ENCODE results near the gene VAMP2. TPM values are rescaled to one million over a fixed set of nuclear protein-coding genes. Genes with fewer than 3 reads are reported as not detected.

Gene VAMP2
- total RNA-seq, 2 experiments from 2014 or later, result 71.1 to 79.1 TPM

- no peak overlapping the region for H3K4me3 Mint-ChIP-seq
- no peaks in the 10 kb centered on the region for H3K27me3 Mint-ChIP-seq
- H3K36me3 Mint-ChIP-seq (ENCODE audit: low read depth), result peaks cover 37% of the 10 kb centered on the region
- peaks cover 53% of the 10 kb centered on the region for H3K4me1 Mint-ChIP-seq
- CTCF ChIA-PET, result interaction anchor here (1.5 to 3.3 kb wide), 5 partner anchors 14 to 40 kb away, joined by 5 to 13 read pairs (median 8); partner anchors contain the start of gene BORCS6
- peak overlapping the region; percentile 93 for H3K27ac Mint-ChIP-seq
- POLR2A ChIA-PET, result no interaction called here
- H3K9me3 Mint-ChIP-seq, result no peaks in the 10 kb centered on the region
- no peak for DNase-seq
Observed at GRCh38 chr17:8159459-8160223, 3.1 kb downstream of the VAMP2 start.

- Mint-ChIP-seq H3K27ac (peak overlapping the region; percentile 11), H3K4me3 (no peak overlapping the region), H3K27me3 (no peaks in the 10 kb centered on the region), H3K36me3 (ENCODE audit: low read depth) (peaks cover 37% of the 10 kb centered on the region), H3K4me1 (peaks cover 47% of the 10 kb centered on the region), H3K9me3 (no peaks in the 10 kb centered on the region)
- DNase-seq, result no peak
- CTCF ChIA-PET, result interaction anchor here (1.0 to 6.3 kb wide), 9 partner anchors 11 to 40 kb away, joined by 3 to 68 read pairs (median 6); partner anchors contain the start of genes BORCS6 and HES7
- POLR2A ChIA-PET, result interaction anchor here (1.2 kb wide), 1 partner anchor 14 kb away, joined by 4 read pairs; no protein-coding TSS in a partner anchor
Observed at GRCh38 chr17:8159032-8159400, 3.7 kb downstream of the VAMP2 start.

GRCh38 chr17:8158267-8159031, 4.3 kb downstream of the VAMP2 start:
- Mint-ChIP-seq H3K27ac (no peak overlapping the region), H3K27me3 (no peaks in the 10 kb centered on the region), H3K36me3 (ENCODE audit: low read depth) (peaks cover 37% of the 10 kb centered on the region), H3K4me1 (peaks cover 44% of the 10 kb centered on the region), H3K4me3 (peak overlapping the region; percentile 31), H3K9me3 (no peaks in the 10 kb centered on the region)
- POLR2A ChIA-PET, result interaction anchor here (1.2 kb wide), 1 partner anchor 15 kb away, joined by 4 read pairs; no protein-coding TSS in a partner anchor
- DNase-seq, result peak; percentile 92
- CTCF ChIA-PET, result interaction anchor here (0.6 to 6.3 kb wide), 14 partner anchors 9 to 63 kb away, joined by 3 to 68 read pairs (median 5); partner anchors contain the start of genes BORCS6 and HES7

GRCh38 chr17:8156246-8156992, 6.3 kb downstream of the VAMP2 start:
- Mint-ChIP-seq H3K9me3 (no peaks in the 10 kb centered on the region), H3K36me3 (ENCODE audit: low read depth) (peaks cover 31% of the 10 kb centered on the region), H3K4me3 (no peak overlapping the region), H3K27me3 (no peaks in the 10 kb centered on the region), H3K4me1 (peaks cover 51% of the 10 kb centered on the region), H3K27ac (no peak overlapping the region)
- DNase-seq, result peak; percentile 100
- POLR2A ChIA-PET, result interaction anchor here (0.9 to 1.9 kb wide), 6 partner anchors 17 to 224 kb away, joined by 3 to 16 read pairs (median 4); partner anchors contain the start of genes BORCS6, CNTROB and TRAPPC1
- CTCF ChIA-PET, result interaction anchor here (0.6 to 6.3 kb wide), 13 partner anchors 10 to 63 kb away, joined by 3 to 68 read pairs (median 5); no protein-coding TSS in a partner anchor

- POLR2A ChIA-PET, result interaction anchor here (1.2 to 1.4 kb wide), 2 partner anchors 17 to 67 kb away, joined by 3 to 16 read pairs; no protein-coding TSS in a partner anchor
- DNase-seq, result no peak
- Mint-ChIP-seq H3K4me1 (peaks cover 47% of the 10 kb centered on the region), H3K4me3 (no peak overlapping the region), H3K27me3 (no peaks in the 10 kb centered on the region), H3K27ac (no peak overlapping the region), H3K9me3 (no peaks in the 10 kb centered on the region), H3K36me3 (ENCODE audit: low read depth) (peaks cover 26% of the 10 kb centered on the region)
- CTCF ChIA-PET, result interaction anchor here (0.8 to 6.3 kb wide), 7 partner anchors 9 to 63 kb away, joined by 3 to 68 read pairs (median 5); no protein-coding TSS in a partner anchor
Observed at GRCh38 chr17:8155996-8156245, 6.8 kb downstream of the VAMP2 start.

GRCh38 chr17:8155231-8155995, 7.3 kb downstream of the VAMP2 start:
- POLR2A ChIA-PET, result no interaction called here
- Mint-ChIP-seq H3K4me3 (no peak overlapping the region), H3K36me3 (ENCODE audit: low read depth) (peaks cover 21% of the 10 kb centered on the region), H3K9me3 (no peaks in the 10 kb centered on the region), H3K4me1 (peaks cover 44% of the 10 kb centered on the region), H3K27ac (no peak overlapping the region), H3K27me3 (no peaks in the 10 kb centered on the region)
- DNase-seq, result peak; percentile 22
- CTCF ChIA-PET, result interaction anchor here (1.3 to 6.3 kb wide), 5 partner anchors 9 to 36 kb away, joined by 3 to 68 read pairs (median 9); no protein-coding TSS in a partner anchor

GRCh38 chr17:8154608-8155155, 8.1 kb downstream of the VAMP2 start:
- no peak for DNase-seq
- H3K4me1 Mint-ChIP-seq, result peaks cover 42% of the 10 kb centered on the region
- no peak overlapping the region for H3K27ac Mint-ChIP-seq

GRCh38 chr17:8153957-8154607, 8.7 kb downstream of the VAMP2 start:
- ChIA-PET POLR2A (interaction anchor here (0.6 to 0.9 kb wide), 2 partner anchors 19 to 206 kb away, joined by 3 to 4 read pairs; no protein-coding TSS in a partner anchor), CTCF (interaction anchor here (1.1 to 6.3 kb wide), 4 partner anchors 10 to 465 kb away, joined by 3 to 68 read pairs (median 10); partner anchors contain the start of gene WRAP53)
- no peak overlapping the region for H3K27ac Mint-ChIP-seq
- H3K27me3 Mint-ChIP-seq, result no peaks in the 10 kb centered on the region
- peak; percentile 90 for DNase-seq
- H3K4me3 Mint-ChIP-seq, result no peak overlapping the region
- peaks cover 36% of the 10 kb centered on the region for H3K4me1 Mint-ChIP-seq
- peaks cover 11% of the 10 kb centered on the region for H3K36me3 Mint-ChIP-seq (ENCODE audit: low read depth)
- H3K9me3 Mint-ChIP-seq, result no peaks in the 10 kb centered on the region

More at GRCh38 chr17:8154608-8155155, 8.1 kb downstream of the VAMP2 start:
- H3K9me3 Mint-ChIP-seq, result no peaks in the 10 kb centered on the region
- ChIA-PET POLR2A (interaction anchor here (0.9 kb wide), 1 partner anchor 18 kb away, joined by 4 read pairs; no protein-coding TSS in a partner anchor), CTCF (interaction anchor here (2.3 to 6.3 kb wide), 4 partner anchors 8 to 35 kb away, joined by 7 to 68 read pairs (median 12); no protein-coding TSS in a partner anchor)
- H3K4me3 Mint-ChIP-seq, result no peak overlapping the region
- no peaks in the 10 kb centered on the region for H3K27me3 Mint-ChIP-seq
- H3K36me3 Mint-ChIP-seq (ENCODE audit: low read depth), result peaks cover 14% of the 10 kb centered on the region

- H3K27me3 Mint-ChIP-seq, result no peaks in the 10 kb centered on the region
- H3K4me1 Mint-ChIP-seq, result peaks cover 31% of the 10 kb centered on the region
- peaks cover 7% of the 10 kb centered on the region for H3K36me3 Mint-ChIP-seq (ENCODE audit: low read depth)
- no peak overlapping the region for H3K27ac Mint-ChIP-seq
- no peaks in the 10 kb centered on the region for H3K9me3 Mint-ChIP-seq
- no peak for DNase-seq
- ChIA-PET POLR2A (interaction anchor here (0.6 to 0.9 kb wide), 2 partner anchors 19 to 207 kb away, joined by 3 to 4 read pairs; no protein-coding TSS in a partner anchor), CTCF (interaction anchor here (1.1 to 6.3 kb wide), 4 partner anchors 11 to 465 kb away, joined by 3 to 68 read pairs (median 5); partner anchors contain the start of gene WRAP53)
- peak overlapping the region; percentile 40 for H3K4me3 Mint-ChIP-seq
Observed at GRCh38 chr17:8153525-8153956, 9.2 kb downstream of the VAMP2 start.

GRCh38 chr17:8153031-8153451, 9.7 kb downstream of the VAMP2 start:
- Mint-ChIP-seq H3K27ac (no peak overlapping the region), H3K27me3 (no peaks in the 10 kb centered on the region), H3K4me3 (peak overlapping the region; percentile 84), H3K9me3 (no peaks in the 10 kb centered on the region), H3K4me1 (peaks cover 27% of the 10 kb centered on the region), H3K36me3 (ENCODE audit: low read depth) (peaks cover 8% of the 10 kb centered on the region)
- DNase-seq, result no peak
- CTCF ChIA-PET, result interaction anchor here (1.1 to 6.3 kb wide), 3 partner anchors 14 to 464 kb away, joined by 3 to 68 read pairs (median 3); partner anchors contain the start of gene WRAP53
- POLR2A ChIA-PET, result no interaction called here
